ENCODE results near the gene KMT2E.
"Not testable (repeated sequence)": the region's sequence is repeated elsewhere in the genome, so short reads cannot be mapped to it uniquely, and the experiment has no call there.

KMT2E gene, protein sequence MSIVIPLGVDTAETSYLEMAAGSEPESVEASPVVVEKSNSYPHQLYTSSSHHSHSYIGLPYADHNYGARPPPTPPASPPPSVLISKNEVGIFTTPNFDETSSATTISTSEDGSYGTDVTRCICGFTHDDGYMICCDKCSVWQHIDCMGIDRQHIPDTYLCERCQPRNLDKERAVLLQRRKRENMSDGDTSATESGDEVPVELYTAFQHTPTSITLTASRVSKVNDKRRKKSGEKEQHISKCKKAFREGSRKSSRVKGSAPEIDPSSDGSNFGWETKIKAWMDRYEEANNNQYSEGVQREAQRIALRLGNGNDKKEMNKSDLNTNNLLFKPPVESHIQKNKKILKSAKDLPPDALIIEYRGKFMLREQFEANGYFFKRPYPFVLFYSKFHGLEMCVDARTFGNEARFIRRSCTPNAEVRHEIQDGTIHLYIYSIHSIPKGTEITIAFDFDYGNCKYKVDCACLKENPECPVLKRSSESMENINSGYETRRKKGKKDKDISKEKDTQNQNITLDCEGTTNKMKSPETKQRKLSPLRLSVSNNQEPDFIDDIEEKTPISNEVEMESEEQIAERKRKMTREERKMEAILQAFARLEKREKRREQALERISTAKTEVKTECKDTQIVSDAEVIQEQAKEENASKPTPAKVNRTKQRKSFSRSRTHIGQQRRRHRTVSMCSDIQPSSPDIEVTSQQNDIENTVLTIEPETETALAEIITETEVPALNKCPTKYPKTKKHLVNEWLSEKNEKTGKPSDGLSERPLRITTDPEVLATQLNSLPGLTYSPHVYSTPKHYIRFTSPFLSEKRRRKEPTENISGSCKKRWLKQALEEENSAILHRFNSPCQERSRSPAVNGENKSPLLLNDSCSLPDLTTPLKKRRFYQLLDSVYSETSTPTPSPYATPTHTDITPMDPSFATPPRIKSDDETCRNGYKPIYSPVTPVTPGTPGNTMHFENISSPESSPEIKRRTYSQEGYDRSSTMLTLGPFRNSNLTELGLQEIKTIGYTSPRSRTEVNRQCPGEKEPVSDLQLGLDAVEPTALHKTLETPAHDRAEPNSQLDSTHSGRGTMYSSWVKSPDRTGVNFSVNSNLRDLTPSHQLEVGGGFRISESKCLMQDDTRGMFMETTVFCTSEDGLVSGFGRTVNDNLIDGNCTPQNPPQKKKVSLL (N-terminal part only)

DNA sequence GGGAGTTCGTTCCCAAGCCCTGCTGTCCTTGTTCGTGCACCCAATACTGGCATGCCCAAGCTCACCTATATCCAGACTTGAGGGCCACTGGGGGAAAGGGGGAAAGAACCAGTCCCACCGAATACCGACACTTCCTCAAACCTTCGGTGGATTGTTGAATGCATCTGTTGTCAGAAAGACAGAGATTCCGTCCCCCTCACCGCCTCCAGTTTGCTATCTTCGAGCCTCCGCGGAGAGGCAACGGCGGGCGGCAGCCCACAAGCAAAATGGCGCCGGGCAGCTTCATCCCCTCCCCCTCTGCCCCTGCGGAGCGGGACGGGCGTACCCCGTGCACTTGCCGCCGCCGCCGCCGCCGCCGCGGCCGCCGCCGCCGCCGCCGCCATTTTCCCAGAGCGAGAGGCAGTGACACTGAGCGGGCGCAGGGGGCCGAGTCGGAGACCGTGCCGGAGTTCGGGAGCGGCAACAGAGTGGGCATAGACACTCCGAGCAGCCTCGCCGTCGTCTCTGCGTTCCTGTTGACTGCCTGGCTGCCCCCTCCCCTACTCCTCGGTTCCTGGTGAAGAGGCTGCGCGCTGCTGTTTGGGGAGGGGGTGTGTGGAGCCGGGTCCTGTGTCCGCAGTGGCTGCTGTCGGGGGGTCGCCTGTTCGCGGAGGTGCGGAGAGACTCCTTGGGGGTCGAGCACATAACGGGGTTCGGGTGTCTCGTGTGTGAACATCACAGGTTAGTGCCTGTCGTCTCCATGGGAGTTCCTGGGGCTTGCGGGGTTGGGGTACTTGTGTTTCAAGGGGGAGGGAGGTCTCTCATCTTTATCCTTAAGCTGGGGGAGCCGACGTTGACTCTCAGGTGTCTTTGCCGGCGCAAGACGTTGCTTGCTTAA lies at the start of gene KMT2E:
TSS of gene KMT2E (plus strand) at position 390 of the 877 bp plus-strand sequence. CDS start 26,748 bp downstream, outside the sequence.
- DNase-seq (ENCODE audit: low spot score), result peak; percentile 86

DNA sequence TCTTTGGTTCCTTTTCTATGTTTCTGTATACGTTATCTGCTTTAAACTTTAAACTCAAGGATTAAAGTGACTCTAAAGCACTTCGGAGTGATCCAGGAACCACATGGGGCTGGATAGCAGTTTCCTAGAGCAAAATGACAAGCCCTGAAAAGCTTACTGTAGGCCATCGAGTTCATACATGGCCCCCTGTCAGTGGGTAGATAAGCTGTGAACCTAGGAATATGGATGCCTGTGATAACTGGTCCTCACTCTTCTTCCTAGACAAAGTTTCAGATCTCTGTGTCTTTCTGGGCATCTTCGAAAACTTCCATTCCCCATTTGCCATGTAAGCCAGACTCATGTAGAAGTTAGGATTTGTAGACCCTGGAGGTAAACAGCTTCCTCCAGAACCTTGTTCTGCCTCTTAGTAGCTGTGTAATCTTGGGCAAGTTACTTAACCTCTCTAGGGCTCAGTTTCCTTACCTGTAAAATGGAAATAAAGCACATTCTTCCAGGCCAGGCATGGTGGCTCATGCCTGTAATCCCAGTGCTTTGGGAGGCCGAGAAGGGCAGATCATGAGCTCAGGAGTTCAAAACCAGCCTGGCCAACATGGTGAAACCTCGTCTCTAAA lies 49.3 kb upstream of the KMT2E start:
- no peak for DNase-seq (ENCODE audit: low spot score)

DNA sequence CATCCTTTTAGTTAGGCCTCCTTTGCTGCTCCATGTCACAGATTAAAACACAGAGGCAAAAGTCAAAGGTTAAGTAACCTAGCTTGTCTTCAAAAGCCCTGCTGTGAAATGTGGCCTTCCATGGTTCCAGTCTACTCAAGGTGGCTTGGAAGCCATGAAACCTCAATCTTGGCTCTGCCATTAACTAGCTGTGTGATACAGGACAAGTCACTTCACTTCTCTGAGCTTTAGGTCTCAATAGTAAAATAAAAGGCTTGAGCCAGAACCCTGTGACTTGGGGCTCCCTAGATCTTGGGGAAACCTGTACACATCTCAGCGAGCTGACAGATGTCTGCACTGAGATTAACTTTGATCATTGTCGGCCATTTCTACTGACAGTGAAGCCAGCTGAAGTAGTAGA lies 48.0 kb upstream of the KMT2E start:
- DNase-seq (ENCODE audit: low spot score), result no peak

DNA sequence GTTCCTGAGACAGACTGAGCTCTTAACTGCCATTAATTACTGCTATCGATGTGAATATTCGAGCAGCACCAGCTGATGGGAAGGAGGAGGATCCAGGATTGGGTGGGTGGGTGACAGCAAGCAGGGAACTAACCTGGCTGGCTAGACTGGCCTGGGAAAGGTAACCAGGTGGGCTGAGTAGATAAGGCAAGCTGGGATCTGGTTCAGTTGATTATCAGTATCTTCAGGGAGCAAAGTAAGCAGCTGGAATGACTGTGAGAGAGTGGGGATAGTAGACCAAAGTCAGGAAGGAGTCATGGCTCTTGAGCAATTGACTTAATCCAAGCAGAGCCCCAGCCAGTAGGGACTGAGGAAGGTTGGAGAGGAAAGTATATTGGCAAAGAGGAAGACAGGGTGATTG lies 46.9 kb upstream of the KMT2E start:
- DNase-seq (ENCODE audit: low spot score), result no peak

DNA sequence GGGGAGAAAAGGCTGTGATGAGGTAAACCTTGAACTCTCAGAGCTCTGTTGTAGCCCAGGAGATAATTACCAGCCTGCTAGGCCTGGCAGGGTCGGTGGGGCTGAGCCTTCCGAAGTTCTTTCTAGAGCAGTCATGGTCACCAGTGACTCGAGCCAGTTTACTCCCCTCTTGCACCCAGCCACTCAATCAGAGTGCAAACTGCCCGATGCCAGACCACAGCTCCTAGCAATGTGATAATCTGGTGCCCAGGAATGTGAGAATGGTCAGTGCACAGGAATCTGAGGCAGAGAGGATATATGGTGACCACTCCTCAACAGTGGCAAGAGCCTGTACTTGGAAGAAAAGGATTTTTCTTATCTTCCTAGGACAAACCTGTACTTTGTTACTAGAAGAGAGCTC lies 46.4 kb upstream of the KMT2E start:
- no peak for DNase-seq (ENCODE audit: low spot score)

DNA sequence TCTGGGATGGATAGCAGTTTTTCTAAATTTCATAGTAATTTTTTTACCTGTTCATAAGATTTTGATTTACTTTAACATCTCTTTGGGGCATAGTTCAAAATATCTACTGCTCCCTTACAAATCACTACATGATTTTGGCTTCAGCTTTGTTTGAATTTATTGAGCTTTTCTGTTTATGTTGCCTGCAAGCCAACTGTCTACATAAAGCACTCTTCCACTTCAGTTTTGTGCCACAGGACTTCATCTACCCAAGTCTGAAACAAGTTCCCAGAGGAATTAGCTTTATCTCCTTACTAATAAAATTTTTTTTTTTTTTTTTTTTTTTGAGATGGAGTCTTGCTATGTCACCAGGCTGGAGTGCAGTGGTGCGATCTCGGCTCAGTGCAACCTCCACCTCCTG lies 45.4 kb upstream of the KMT2E start:
- no peak for DNase-seq (ENCODE audit: low spot score)

DNA sequence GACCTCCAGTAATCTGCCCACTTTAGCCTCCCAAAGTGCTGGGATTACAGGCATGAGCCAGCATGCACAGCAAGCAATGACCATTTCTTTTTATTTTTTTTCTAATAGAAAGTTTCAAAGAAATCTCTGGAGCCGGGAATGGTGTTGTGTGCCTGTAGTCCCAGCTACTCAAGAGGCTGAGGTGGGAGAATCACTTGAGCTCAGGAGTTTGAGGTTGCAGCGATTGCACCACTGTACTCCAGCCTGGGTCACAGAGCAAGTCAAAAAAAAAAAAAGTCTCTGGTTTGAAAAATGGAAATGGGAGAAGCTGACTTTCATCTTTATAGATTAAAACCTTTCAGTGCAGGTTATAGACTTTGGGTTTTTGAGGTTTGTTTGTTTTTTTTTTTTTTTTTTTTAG lies 44.8 kb upstream of the KMT2E start:
- DNase-seq (ENCODE audit: low spot score), result no peak

DNA sequence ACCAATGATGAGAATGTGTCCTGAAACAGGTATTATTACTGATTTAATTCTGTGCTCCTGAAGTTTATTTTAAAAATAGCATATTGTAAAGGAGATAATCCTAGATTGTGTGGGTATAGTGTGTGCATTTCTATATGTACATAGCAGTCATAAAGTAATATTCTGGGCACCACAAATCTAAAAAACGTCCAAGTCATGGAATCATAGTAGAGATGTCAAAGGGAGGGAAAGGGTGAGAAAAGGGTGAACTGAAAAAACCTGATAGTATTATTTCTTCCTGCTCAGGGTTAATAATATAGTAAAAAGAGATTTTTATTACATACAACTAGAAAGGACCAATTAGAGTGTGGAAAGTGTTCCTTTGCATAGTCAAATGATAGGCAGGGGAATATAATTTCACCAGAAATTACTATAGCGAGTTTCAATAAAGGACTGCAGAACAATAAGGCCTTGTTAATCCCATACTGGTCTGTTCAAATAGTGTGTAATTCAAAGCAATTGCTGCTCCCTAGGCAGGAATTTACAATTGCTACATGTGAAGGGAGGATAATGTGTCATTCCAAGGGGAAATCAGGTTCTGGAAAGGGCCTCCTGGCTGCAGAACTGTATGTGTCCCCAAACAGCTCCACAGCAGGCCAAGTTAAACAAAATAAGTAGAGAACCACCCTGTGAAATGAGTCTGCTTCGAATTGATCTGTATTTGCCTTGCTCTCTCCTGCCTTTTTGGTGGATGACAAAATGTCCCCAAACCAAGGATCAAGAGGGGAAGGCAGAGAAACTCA lies 42.5 kb upstream of the KMT2E start:
- DNase-seq (ENCODE audit: low spot score), result no peak

DNA sequence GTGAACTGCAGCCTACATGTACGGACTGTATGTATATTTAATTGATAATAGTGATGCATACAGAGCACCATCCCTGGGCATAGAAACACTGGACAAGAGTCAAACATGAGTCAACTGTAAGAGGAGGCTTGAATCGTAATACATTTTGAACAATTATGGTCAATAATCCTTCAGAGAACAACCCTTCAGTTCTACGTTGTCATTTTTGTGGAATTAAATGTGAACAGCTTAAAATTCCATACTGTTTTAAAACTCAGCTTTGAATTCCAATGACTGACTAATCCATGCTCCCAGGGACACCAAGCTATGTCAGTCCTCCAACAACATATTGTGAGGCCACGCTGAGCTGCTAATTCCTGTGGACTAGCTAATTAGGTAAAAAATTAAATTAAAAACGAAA lies 41.5 kb upstream of the KMT2E start:
- no peak for DNase-seq (ENCODE audit: low spot score)

DNA sequence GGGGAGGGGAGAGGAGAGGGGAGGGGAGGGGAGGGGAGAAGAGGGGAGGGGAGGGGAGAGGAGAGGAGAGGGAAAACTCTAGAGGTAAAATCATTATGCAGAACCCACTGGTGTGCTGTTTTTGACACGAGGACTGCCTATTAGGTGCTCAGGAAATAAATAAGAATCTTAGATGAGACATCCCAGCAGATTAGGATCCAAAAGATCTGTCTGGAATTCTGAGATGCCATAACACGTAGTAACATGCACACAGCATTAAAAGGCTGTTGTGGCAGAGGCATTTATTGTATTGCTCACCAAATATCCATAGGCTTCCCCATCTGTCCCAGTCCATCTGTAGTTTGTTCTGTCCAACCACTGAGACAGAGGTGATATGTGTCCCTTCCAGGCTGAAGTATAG lies 40.8 kb upstream of the KMT2E start:
- no peak for DNase-seq (ENCODE audit: low spot score)

DNA sequence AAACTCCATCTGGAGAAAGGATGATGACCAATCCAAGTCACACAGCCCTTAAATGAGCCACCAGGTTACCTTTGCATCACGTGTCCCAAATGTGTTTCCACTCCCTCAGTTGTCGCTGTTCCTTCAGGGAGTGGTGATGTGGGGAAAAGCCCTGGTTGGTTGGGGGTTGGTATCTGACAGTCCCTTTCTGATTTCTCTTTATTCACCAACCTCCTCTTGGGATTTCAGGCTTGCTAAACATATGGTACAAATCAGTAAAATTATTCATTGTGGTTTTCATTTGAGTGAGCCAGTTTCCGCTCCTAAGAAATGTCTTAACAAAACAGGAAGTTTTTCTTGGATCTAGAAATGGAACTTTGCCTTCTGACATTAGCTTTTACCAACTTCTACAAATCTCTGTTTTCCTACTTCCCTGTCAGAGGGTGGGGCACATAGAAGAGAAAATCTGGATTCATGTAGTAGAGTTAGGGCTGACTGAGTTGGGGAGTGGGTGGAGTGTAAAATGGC lies 40.0 kb upstream of the KMT2E start:
- DNase-seq (ENCODE audit: low spot score), result no peak

DNA sequence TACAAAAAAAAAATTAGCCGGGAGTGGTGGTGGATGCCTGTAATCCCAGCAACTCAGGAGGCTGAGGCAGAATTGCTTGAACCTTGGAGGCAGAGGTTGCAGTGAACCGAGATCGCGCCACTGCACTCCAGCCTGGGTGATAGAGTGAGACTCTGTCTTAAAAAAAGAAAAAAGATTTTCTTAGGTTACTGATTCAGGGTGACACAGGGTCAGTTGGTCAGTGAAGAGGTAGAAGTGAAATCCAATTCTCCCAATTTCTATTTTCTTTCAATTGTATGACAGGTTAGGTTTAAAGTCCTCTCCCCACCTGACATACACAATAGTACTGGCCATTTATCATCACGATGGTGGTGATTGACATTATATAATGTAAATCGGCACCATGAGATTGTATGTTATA lies 38.5 kb upstream of the KMT2E start:
- DNase-seq (ENCODE audit: low spot score), result not testable (repeated sequence)

DNA sequence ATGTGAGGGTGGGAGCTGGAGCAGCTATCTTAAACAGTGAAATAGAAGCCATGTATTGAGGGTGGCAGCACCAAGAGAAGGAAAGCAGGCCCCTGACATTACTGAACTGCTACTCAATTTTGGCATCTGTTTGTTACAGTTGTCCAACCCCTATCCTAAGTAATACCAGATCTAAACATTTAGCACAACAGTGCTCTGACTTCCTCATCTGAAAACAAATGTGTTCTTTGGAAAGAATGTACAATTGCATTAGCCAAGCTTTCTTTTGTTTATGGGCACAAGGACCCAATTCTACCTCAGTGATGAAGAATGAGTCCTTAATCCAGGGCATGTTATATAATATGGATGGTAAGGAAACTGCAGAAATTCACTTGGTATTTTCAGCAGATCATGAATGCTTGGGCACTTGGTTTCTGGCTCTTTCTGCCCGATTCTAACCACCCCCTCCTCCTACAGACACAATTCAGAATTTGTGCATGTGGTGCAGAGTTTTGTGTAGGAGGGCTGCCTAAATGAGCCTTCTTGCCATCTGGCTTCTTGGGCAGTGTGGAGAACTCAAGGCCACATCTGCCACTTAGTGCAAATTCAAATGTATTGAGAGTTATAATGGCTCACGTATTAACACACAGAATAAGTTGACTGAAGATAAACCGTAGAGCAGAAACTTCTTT lies 36.9 kb upstream of the KMT2E start:
- no peak for DNase-seq (ENCODE audit: low spot score)

DNA sequence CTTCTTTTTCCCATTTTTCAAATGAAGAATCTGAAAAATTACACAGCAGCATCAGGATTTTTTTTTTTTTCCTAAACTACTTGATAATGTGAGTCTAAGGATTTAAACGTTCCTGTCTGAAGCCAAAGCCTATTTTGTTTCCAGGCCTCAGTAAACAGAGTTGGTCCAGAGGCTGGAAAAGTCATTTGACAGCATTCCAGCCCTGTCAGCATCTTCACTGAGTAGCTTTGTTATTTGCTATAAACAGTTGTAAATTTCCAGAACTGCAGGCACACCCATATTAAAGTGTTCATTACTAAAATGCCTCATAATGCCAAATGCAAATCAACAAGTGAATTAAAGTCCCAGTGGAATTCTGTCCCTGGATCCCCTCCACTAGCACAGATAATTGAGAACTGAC lies 35.5 kb upstream of the KMT2E start:
- no peak for DNase-seq (ENCODE audit: low spot score)

DNA sequence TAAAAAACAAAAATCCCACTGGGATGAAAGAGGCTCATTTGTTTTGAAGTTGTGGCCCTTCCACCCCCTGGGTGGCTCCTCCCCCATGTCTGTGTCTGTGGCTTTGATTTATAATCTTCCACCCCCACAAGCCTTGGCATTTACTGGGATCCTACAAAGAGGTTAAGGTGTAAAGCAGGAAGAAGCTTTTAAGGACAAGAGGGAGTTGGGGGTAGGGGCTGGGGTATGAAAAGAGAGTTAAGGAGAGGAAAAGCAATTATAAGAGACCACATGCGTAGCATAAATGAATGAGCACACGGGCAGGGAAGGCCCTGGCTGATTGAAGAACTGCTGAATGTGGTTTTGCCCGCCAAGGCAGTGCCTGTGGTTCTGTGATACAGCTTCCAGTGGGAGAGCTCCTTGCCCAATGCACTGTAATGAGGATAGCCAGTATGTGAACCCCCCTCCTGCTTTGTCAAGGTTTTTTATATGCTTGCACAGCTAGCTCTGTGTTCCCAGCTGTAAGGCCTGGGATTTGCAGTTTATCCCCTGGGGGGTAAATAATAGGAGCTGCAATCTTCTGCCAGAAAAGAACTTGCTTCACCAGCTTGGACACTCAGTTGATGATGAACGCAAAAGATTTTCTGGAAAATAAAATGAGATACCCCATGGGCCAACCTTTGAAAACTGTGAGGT lies 34.7 kb upstream of the KMT2E start:
- DNase-seq (ENCODE audit: low spot score), result no peak

DNA sequence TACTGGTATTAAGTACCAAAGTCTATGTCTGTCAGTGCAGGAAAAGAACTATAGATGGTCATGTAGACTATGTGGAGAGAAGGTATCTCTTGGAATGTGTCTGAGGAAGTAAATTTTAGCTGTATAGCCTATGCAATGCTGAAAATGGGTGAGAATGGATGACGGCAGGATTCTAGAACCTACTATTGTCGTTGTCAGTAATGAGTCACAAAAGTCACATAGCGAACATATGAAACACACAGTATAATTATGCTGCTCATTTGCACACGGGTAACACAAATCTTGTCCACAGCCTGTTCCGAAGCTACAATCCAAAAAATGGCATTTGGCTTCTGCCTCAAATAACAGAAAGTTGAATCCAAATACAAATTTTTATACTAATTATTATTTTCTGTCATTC lies 33.6 kb upstream of the KMT2E start:
- DNase-seq (ENCODE audit: low spot score), result no peak

DNA sequence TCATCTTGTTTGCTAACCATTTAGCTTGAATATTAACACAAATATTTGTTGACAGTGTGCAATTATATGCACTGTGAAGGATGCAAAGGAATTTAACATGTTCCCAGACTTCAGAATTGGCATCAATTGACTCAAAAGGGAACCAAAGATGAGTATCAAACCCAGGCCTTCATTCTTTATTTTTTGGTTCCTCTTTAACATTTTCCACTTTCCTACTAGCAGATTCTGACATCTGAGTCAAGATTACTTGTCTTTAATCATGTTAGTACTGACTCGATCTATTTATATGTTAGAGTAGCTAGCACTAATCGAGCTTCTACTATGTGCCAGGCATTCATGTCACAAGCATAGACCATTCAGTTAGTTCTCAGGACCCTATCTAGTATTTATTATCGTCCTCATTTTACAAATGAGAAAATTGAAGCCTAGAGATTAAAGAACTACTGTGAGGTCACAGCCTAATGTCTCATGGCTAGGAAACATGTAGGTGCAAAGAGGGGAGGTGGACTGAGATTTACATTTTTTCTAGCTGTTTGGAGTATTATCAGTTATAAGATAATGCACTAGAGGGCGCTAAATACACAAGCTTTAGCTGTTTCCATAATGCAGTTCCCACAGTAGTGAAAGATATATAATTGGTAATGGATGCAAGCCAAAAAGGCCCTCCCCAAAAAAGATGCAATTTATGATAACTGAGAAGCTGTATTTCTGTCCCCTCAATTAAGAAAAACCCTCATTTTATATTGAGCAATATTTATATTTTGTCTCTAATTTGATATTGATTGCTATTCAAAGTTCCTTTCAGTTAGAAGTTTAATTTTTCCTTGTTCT lies 32.9 kb upstream of the KMT2E start:
- DNase-seq (ENCODE audit: low spot score), result peak; percentile 78

DNA sequence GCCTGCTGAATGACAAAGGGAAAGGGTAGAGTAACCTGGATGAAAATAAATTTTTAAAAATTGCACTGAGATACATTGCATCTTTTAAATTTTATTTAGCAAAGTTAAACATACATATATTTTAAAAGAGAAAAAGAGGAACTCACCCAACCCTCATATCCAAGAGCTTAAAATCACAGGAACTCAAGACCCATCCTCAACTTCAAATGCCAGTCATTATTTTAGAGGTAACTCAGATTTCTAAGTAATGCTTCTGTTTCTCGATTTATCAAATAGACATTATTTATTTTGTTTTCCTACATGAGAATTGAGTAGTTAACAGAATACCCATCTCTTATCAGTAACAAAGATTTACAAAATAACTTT lies 32.4 kb upstream of the KMT2E start:
- DNase-seq (ENCODE audit: low spot score), result no peak
